ENCODE measurements around the gene ATR. TPM values are rescaled to one million over a fixed set of nuclear protein-coding genes. Genes with fewer than 3 reads are reported as not detected.
"Not testable (repeated sequence)": the region's sequence is repeated elsewhere in the genome, so short reads cannot be mapped to it uniquely, and the experiment has no call there.

ATR gene
- total and polyA plus RNA-seq, 3 donors from 2014 or later = 21.8 to 42.8 (median 34.9) TPM

DNA sequence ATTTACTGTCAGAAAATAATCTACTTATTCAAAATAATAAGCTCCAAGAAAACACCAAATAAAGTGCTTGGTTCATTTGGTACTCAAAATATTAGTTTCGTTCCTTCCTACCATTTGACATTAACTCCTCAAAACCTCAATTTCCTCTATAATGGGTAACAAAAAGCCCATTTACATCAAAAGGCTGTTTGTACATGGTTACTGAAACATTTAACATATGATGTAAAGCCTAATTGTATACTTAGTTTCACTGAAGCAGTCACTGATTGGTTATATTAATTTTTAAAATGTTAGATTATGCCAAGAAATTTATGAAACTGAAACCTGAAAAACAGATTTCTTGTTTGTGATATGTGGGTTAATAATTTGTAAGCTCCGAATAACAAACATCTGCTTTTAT lies 145.4 kb downstream of the ATR start:
- no peak for TF ChIP-seq POLR2A (IDR thresholded peaks at IDR 0.05)
- TF ChIP-seq, protein P1, sequence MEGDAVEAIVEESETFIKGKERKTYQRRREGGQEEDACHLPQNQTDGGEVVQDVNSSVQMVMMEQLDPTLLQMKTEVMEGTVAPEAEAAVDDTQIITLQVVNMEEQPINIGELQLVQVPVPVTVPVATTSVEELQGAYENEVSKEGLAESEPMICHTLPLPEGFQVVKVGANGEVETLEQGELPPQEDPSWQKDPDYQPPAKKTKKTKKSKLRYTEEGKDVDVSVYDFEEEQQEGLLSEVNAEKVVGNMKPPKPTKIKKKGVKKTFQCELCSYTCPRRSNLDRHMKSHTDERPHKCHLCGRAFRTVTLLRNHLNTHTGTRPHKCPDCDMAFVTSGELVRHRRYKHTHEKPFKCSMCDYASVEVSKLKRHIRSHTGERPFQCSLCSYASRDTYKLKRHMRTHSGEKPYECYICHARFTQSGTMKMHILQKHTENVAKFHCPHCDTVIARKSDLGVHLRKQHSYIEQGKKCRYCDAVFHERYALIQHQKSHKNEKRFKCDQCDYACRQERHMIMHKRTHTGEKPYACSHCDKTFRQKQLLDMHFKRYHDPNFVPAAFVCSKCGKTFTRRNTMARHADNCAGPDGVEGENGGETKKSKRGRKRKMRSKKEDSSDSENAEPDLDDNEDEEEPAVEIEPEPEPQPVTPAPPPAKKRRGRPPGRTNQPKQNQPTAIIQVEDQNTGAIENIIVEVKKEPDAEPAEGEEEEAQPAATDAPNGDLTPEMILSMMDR (IDR thresholded peaks at IDR 0.05) = no peak
- WGBS, 2 donors = 58 to 61% methylated on average over 2 of the region's 2 CpGs
- intact Hi-C loops (cut with DNase I; ENCODE audit: low total_unique reads) = no loop called here
- Histone ChIP-seq H3K4me3 (no peak overlapping the region), H3K27ac (no peak overlapping the region), H3K9me3 (no peaks in the 10 kb centered on the region), H3K27me3 (no peaks in the 10 kb centered on the region), H3K36me3 (ENCODE audit: low read depth, missing control alignments) (no peaks in the 10 kb centered on the region), H3K4me1 (no peaks in the 10 kb centered on the region)
- DNase-seq = no peak

DNA sequence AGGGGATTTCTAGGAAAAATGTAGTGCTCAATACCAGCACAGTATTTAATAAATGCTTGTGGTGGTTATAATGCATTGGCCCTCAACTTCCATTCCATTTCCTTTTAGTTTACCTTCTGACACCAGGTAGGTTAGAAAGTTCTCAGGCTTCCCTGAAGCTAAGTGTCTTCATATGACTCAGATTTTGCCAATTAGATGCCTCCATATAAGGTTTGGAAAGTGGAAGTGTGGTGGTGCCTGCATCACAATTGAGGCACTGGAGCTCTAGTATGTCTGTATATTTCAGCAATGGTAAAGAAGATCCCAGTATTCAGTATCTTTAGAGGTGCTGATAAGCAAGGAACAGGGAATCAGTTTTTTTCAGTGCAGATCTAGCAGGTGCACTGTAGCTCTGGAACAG lies 149.0 kb downstream of the ATR start:
- H3K27me3 ChIP-seq = no peaks in the 10 kb centered on the region
- no peak overlapping the region for H3K27ac ChIP-seq
- H3K9me3 ChIP-seq = no peaks in the 10 kb centered on the region
- no peak overlapping the region for H3K4me3 ChIP-seq
- no peaks in the 10 kb centered on the region for H3K4me1 ChIP-seq
- no peak for DNase-seq
- TF ChIP-seq, protein P1 (IDR thresholded peaks at IDR 0.05) = no peak
- TF ChIP-seq POLR2A (IDR thresholded peaks at IDR 0.05) = no peak
- intact Hi-C loops (cut with DNase I; ENCODE audit: low total_unique reads) = no loop called here
- H3K36me3 ChIP-seq (ENCODE audit: low read depth, missing control alignments) = no peaks in the 10 kb centered on the region

DNA sequence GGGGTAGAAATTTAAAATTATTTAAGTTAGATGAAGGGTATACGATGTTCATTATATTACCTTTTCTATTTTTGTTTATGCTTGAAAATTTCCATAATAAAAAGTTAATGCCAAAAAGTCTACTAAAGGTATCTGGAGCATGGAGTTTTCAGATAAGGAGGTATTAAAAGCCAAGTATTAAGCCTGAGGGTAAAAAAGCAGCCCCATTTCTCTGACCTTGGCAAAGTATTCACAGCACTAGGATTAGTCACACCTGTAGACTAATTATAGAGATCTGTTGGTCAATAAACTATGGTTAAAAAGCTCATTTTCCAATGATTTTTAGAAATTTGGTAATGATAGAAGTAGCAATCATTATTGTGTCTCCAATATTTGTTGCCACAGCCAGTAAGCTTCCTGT lies 153.8 kb downstream of the ATR start:
- Histone ChIP-seq H3K27me3 (no peaks in the 10 kb centered on the region), H3K36me3 (ENCODE audit: low read depth, missing control alignments) (no peaks in the 10 kb centered on the region), H3K9me3 (no peaks in the 10 kb centered on the region), H3K27ac (no peak overlapping the region), H3K4me1 (no peaks in the 10 kb centered on the region), H3K4me3 (no peak overlapping the region)
- no peak for TF ChIP-seq POLR2A (IDR thresholded peaks at IDR 0.05)
- TF ChIP-seq, protein P1 (IDR thresholded peaks at IDR 0.05) = no peak
- 89 to 94% methylated on average over 1 of the region's 1 CpG for WGBS, 2 donors
- intact Hi-C loops (cut with DNase I; ENCODE audit: low total_unique reads) = no loop called here
- DNase-seq = no peak

DNA sequence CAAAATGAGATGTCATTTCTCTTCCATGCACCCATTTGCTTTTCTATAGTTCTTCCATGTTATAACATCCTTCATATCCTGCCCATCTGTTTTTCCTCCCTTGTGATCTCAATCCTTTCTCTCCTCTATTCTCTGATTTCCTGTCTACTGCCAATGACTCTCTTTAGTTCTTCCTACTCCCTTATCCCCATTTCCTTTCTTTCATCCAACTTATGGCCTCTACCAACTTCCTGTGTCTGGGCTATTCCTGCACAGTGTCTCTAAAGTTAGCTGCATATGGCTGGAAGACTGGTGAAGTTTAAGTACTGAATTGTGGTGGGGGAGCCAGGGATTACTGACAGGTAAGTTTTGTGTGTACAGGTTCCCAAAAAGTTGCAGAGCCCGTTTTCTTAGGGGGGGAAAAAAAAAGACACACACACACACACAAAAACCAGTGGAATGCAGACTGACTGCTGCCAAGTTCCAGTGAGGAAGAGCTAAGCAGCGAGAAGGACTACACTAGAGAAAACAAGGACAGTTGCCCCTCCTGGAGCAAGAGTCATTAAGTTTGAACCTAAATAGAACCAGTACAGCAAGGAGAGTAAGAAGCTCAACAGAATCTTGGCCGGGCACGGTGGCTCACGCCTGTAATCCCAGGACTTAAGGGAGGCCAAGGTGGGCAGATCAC lies 159.5 kb downstream of the ATR start:
- Histone ChIP-seq H3K4me1 (no peaks in the 10 kb centered on the region), H3K9me3 (no peaks in the 10 kb centered on the region), H3K36me3 (ENCODE audit: low read depth, missing control alignments) (no peaks in the 10 kb centered on the region), H3K27ac (no peak overlapping the region), H3K27me3 (no peaks in the 10 kb centered on the region), H3K4me3 (no peak overlapping the region)
- no peak for DNase-seq
- WGBS, 2 donors = 96% methylated on average over 5 of the region's 5 CpGs
- intact Hi-C loops (cut with DNase I; ENCODE audit: low total_unique reads) = no loop called here
- no peak for TF ChIP-seq POLR2A (IDR thresholded peaks at IDR 0.05)
- TF ChIP-seq, protein P1 (IDR thresholded peaks at IDR 0.05) = no peak

DNA sequence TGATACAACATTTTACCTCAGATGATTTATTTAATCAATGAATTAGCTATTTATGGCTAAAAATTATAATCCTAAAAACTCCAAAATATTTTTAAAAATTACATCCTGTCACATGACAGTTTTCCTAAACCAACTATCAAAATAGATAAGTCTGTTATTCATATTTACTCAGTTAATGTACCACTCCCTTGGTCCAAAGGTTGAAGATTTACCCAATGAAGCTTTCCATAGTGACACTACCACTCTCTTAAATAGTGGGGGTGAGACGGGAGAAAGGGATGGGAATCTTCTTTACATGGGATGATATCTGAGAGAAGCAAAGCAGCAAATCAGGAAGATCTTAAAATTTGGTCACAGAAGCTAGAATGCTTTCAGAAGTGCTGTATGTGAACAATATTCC lies 161.2 kb downstream of the ATR start:
- WGBS, 2 donors = 86 to 100% methylated on average over 1 of the region's 1 CpG
- no peak for DNase-seq
- H3K27me3 ChIP-seq = no peaks in the 10 kb centered on the region
- intact Hi-C loops (cut with DNase I; ENCODE audit: low total_unique reads) = no loop called here
- no peaks in the 10 kb centered on the region for H3K4me1 ChIP-seq
- no peak overlapping the region for H3K27ac ChIP-seq
- no peaks in the 10 kb centered on the region for H3K36me3 ChIP-seq (ENCODE audit: low read depth, missing control alignments)
- no peak overlapping the region for H3K4me3 ChIP-seq
- TF ChIP-seq POLR2A (IDR thresholded peaks at IDR 0.05) = no peak
- TF ChIP-seq, protein P1 (IDR thresholded peaks at IDR 0.05) = no peak
- no peaks in the 10 kb centered on the region for H3K9me3 ChIP-seq

DNA sequence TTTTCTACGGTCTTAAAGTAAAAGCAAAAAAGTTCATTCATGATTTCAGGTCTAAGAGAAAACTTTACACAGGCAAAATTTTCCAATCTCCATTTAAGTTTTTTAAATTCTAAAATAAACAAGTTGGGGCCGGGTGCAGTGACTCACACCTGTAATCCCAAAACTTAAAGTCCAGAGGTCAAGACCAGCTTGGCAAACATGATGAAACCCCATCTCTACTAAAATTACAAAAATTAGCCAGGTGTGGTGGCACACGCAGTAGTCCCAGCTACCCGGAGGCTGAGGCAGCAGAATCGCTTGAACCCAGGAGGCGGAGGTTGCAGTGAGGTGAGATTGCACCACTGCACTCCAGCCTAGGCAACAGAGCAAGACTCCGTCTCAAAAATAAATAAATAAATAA lies 178.0 kb downstream of the ATR start:
- H3K4me1 ChIP-seq; DNase-seq; H3K4me3 ChIP-seq; H3K27ac ChIP-seq; H3K36me3 ChIP-seq (ENCODE audit: low read depth, missing control alignments); intact Hi-C loops (cut with DNase I; ENCODE audit: low total_unique reads); H3K9me3 ChIP-seq; H3K27me3 ChIP-seq: not testable (repeated sequence)
- WGBS, 2 donors = 92 to 96% methylated on average over 7 of the region's 7 CpGs

All from testis (tissue), 3 donors.